Ishikawa (cell line): ENCODE data around the gene WDR54.

ENCODE experiments used
- CEBPB ChIP-seq: IDR thresholded peaks from 2 replicates; pipeline ENCODE4 v1.6.1; 2012
- CREB1 ChIP-seq: IDR thresholded peaks from 2 replicates; pipeline ENCODE4 v1.6.1; 2012; ENCODE audit warnings: low read depth
- EGR1 ChIP-seq: IDR thresholded peaks from 2 replicates; pipeline ENCODE4 v1.6.1; 2012
- EP300 ChIP-seq: IDR thresholded peaks from 2 replicates; pipeline ENCODE4 v1.6.1; 2012; ENCODE audit warnings: borderline replicate concordance
- NFIC ChIP-seq: IDR thresholded peaks from 2 replicates; pipeline ENCODE4 v1.6.1; 2012
- TAF1 ChIP-seq: IDR thresholded peaks from 2 replicates; pipeline ENCODE4 v1.6.1; 2012; ENCODE audit warnings: low read depth, mild to moderate bottlenecking
- TCF12 ChIP-seq: IDR thresholded peaks from 2 replicates; pipeline ENCODE4 v1.6.1; 2012; ENCODE audit warnings: low read depth
- TEAD4 ChIP-seq: IDR thresholded peaks from 2 replicates; pipeline ENCODE4 v1.6.1; 2012
- YY1 ChIP-seq: IDR thresholded peaks from 2 replicates; pipeline ENCODE4 v1.6.1; 2012; ENCODE audit warnings: low read depth
- ZBTB7A ChIP-seq: IDR thresholded peaks from 2 replicates; pipeline ENCODE4 v1.6.1; 2012; ENCODE audit warnings: low read depth
- TF ChIP-seq, protein P1 (sequence below): IDR thresholded peaks from 2 replicates; pipeline ENCODE4 v1.6.1; 2012
- TF ChIP-seq, protein P2 (sequence below): IDR thresholded peaks from 2 replicates; pipeline ENCODE4 v1.6.1; 2012
- TF ChIP-seq, protein P3 (sequence below): IDR thresholded peaks from 2 replicates; pipeline ENCODE4 v1.6.1; 2012; ENCODE audit warnings: low read depth, mild to moderate bottlenecking

DNA sequence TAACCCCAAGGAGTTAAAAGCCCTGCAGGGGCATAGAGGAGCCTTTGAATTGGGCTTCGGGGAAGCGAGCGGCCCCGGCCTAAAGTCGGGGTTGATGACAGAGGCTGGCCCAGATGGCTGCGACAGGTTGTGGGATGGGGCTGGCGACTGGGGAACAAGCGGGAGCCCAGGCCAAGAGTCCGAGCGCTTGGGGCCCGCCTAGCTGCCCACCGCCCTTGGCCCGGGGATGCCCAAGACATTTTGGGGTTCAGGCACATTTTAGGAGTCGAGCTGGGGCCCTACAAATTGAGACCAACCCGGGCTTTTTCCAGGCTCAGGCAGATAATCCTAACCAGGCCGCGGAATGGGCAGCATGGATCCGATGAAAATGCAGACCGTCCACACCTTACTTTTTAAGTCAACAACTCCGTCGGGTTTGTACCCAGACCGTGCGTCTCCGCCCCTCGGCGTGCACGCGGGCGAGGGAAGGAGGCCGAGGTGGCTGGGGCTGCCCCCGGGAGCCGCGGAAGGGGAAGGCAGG is 19.7 kb downstream of the WDR54 start:
- TF ChIP-seq CREB1, result no peak
- TF ChIP-seq YY1, result no peak
- TF ChIP-seq TAF1, result no peak
- no peak for TF ChIP-seq CEBPB
- TF ChIP-seq, protein P1, sequence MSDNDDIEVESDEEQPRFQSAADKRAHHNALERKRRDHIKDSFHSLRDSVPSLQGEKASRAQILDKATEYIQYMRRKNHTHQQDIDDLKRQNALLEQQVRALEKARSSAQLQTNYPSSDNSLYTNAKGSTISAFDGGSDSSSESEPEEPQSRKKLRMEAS, result peak; percentile 76; the same call in 1 of the 2 replicates
- no peak for TF ChIP-seq TEAD4
- no peak; the same call in 1 of the 2 replicates for TF ChIP-seq EP300
- TF ChIP-seq, protein P2, sequence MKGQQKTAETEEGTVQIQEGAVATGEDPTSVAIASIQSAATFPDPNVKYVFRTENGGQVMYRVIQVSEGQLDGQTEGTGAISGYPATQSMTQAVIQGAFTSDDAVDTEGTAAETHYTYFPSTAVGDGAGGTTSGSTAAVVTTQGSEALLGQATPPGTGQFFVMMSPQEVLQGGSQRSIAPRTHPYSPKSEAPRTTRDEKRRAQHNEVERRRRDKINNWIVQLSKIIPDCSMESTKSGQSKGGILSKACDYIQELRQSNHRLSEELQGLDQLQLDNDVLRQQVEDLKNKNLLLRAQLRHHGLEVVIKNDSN, result no peak
- TF ChIP-seq ZBTB7A, result no peak
- TF ChIP-seq TCF12, result no peak
- TF ChIP-seq EGR1, result no peak
- no peak for TF ChIP-seq NFIC
- TF ChIP-seq, protein P3, sequence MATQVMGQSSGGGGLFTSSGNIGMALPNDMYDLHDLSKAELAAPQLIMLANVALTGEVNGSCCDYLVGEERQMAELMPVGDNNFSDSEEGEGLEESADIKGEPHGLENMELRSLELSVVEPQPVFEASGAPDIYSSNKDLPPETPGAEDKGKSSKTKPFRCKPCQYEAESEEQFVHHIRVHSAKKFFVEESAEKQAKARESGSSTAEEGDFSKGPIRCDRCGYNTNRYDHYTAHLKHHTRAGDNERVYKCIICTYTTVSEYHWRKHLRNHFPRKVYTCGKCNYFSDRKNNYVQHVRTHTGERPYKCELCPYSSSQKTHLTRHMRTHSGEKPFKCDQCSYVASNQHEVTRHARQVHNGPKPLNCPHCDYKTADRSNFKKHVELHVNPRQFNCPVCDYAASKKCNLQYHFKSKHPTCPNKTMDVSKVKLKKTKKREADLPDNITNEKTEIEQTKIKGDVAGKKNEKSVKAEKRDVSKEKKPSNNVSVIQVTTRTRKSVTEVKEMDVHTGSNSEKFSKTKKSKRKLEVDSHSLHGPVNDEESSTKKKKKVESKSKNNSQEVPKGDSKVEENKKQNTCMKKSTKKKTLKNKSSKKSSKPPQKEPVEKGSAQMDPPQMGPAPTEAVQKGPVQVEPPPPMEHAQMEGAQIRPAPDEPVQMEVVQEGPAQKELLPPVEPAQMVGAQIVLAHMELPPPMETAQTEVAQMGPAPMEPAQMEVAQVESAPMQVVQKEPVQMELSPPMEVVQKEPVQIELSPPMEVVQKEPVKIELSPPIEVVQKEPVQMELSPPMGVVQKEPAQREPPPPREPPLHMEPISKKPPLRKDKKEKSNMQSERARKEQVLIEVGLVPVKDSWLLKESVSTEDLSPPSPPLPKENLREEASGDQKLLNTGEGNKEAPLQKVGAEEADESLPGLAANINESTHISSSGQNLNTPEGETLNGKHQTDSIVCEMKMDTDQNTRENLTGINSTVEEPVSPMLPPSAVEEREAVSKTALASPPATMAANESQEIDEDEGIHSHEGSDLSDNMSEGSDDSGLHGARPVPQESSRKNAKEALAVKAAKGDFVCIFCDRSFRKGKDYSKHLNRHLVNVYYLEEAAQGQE, result no peak
